HG03575 (cell line): ENCODE data around the gene SEC24B.
"Not testable (repeated sequence)": the region's sequence is repeated elsewhere in the genome, so short reads cannot be mapped to it uniquely, and the experiment has no call there.

Experiments used
- ATAC-seq: cut with Tn5 transposase; IDR thresholded peaks from one replicate; pipeline ENCODE4 v1.9.1; 2021; ENCODE audit not compliant: unreplicated experiment, insufficient number of reproducible peaks, low FRiP score; ENCODE audit errors: extremely low read depth

SEC24B gene

DNA sequence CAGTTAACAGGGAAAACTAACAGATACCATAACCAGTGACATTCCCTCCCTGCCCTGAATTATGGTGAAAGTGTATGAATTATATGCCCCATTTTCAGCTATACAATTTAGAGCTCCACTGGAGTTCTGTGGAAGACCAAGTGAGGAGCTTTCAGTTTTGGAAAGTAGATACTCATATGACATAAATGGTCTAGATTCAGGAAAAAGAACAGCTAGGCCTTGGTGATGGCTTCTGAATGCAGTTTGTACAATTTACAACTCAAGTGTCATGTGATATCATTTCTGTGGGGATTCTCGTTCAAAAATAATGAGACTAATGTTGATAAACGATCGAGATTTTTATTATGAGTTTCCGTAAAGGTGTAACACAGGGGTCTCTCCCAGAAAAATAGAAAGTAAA, 8.2 kb upstream of the SEC24B start:
- no peak for ATAC-seq

DNA sequence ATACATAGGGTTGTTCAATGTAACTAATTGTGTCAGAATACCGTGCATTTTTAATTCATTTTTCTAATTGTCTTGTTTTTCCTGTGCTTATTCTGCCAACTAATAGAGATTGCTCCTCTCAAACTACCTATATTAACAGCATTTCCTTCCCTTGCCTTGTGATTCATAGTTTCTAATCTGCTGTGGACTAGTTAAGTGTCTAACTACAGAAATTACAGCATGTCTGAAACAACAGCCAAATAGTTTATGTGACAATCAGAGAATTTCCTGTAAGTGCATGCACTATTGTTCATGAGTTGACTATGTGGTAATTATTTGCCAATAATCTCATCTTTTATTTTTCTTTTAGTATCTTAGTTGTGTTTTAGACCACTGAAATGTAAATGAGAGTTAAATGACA, 4.1 kb upstream of the SEC24B start:
- no peak for ATAC-seq

DNA sequence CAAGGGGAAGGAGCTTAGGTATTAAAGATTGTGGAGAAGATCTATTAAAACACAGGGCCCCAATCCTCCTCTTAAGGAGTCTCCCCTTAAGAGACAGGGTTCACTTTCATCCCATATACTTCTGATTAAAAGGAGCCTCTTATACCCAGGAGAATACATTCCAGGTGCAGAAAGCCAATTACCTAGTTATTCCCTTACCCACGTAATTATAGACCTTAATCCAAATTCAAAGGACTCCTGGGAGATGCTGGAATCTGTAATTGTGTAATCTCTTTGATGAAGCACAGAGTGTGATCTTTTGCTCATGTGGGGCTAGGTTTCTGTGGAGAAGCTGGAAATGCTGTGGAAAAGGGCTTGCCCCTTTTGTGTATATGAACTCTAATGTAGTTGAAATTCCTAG, 1.4 kb upstream of the SEC24B start:
- no peak for ATAC-seq

GRCh38 chr4:109432696-109433095, 919 bp upstream of the SEC24B start:
- ATAC-seq = no peak

DNA sequence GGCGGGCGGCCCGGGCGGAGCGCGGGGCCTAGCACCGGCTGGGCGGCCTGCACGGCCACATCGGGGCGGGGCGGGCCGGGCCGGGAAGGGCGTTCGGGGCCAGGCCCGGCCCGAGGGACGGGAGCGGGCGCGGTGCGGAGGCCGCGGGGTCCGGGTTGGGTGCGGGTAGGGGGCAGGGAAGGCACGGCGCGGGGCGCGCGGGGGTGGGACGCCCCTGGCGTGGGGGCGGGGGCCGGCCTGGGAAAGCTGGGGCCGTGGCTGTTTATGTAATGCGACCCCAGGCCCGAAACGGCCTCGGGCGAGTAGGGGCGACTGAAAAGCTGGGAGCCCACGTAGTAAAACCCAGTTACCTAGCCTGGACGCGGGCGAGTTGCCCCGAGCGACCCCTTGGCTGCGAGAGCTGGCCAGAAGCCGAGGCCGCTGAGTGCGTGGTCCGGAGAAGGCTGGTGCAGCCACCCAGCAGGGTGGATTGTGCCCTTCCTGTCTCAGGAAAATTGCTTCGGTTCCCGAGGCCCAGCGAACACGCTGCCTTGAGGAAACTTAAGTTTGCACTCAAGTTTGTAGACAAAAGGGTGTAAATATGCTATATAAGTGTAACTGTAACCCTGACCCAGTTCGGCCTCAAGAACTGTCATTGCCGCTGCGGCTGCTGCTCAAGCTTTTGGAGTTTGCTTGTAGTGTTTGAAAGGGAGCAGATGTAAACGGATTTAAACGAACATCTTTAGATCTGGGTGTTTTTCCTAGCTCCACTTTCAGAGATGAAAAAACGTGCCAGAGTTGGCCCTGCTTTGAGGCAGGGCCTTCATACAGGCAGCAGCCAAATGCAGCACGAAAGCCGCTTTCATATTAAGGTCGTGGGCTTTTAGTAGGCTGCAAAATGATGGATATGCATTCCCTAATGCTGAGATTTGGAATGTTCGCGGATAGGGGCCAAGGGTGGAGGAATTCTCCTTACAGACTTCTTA, 674 bp downstream of the SEC24B start:
- no peak for ATAC-seq

GRCh38 chr4:109435635-109436034, 2.0 kb downstream of the SEC24B start:
- ATAC-seq = no peak

DNA sequence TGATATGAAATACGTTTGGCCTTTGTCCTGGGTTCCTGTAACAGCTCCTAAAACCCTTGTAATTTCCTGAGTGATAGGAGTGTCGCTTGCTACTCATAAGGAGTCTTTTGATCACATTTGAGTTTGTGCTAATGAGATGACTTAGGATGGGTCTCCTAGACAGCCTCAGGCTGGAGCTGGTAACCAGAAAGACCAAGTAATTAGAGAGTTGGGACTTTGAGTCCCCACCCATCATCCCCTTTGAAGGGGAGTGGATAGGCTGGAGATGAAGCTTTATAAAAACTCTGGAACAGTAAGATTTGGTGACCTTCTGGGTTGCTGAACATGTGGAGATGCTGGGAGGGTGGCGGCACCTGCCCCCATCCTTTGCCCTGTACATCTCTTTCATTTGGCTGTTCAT, 2.9 kb downstream of the SEC24B start:
- no peak for ATAC-seq

DNA sequence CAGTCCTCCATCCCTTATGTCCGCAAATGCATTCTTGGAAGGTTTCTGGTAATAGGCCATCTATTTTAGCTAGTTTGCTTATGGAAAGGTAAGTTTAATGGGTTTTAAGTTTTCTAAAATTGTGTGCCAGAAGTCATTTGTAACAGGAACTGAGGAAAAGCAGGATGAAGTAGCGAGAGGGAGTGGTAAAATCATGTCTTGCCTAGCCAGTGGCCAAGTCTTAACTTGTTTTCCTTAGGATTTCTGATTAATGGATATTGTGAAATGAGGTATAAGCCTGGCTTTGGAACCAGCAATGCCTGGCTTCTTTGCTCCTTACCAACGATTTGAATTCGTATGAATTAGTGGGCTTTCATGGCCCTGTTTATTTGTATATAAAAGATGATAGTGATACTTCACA, 7.3 kb downstream of the SEC24B start:
- no peak for ATAC-seq

GRCh38 chr4:109441862-109442458, 8.3 kb downstream of the SEC24B start:
- no peak for ATAC-seq

- ATAC-seq = peak; percentile 46
Measured at GRCh38 chr4:109444182-109444844, 10.7 kb downstream of the SEC24B start.

- ATAC-seq = no peak
Measured at GRCh38 chr4:109447278-109447677, 13.7 kb downstream of the SEC24B start.

DNA sequence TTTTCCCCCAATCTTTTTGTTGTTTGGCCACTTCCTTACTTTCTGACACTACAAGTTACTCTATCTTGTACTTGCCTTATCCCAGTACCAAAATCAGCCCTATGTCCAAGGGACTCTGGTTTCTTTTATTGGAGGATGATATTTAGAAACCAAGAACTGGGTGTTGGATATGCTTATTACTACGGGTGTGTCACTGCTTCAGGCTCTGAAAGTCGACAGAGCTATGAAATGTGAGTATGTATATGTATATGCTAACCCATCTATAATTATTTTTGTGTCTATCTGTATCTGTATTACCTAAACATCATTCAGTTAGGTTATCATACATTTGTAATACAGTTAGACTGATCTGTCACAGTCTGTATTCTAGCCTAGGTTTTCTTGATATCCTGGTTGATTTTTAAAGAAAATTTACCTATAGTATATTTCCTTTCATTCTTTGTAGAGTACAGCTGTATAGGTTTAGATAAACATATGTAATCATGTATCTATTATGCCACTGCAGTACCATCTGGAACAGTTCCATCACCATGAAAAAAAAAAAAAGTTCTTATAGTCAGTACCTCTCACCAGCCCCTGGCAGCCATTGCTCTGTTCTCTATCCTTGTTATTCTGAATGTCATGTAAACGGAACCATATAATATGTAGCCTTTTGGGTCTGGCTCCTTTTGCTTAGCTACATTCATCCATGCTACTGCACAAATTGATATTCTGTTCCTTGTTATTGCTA, 18.1 kb downstream of the SEC24B start:
- ATAC-seq = no peak

DNA sequence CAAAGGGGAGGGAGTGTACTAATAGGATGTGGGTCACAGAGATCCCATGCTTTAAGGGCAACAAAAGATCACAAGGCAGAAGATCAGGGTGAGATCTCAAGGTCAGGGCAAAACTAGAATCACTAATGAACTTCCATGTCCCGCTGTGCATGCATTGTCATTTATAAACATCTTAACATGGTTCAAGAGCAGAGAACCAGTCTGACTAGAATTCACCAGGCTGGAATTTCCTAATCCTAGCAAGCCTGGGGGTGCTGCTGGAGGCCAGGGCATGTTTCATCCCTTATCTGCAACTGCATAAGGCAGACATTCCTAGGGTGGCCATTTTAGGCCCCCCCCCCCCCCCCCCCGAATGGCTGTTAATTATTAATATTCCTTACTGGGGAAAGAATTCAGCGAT, 19.5 kb downstream of the SEC24B start:
- ATAC-seq = not testable (repeated sequence)

GRCh38 chr4:109462297-109462696, 28.7 kb downstream of the SEC24B start:
- no peak for ATAC-seq

- ATAC-seq = no peak
Measured at GRCh38 chr4:109462802-109463201, 29.2 kb downstream of the SEC24B start.

DNA sequence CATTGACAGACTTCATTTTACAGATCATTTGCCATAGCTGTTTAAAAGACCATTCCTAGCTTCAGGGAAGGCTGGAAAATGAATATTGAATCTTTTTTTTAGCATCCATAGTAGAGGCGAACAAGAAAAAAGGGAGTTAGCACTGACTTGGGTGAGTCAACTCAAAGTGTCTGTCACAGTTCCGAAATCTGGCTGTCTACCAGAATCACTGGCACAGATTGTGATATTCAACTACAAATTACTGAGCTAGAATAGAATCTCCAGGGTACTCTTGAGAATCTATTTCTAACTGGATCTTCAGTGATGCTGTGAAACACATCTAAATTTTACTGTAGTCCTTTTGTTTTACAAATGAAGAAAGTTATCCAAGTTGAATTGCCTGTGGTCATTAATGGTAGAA, 31.5 kb downstream of the SEC24B start:
- ATAC-seq = no peak

DNA sequence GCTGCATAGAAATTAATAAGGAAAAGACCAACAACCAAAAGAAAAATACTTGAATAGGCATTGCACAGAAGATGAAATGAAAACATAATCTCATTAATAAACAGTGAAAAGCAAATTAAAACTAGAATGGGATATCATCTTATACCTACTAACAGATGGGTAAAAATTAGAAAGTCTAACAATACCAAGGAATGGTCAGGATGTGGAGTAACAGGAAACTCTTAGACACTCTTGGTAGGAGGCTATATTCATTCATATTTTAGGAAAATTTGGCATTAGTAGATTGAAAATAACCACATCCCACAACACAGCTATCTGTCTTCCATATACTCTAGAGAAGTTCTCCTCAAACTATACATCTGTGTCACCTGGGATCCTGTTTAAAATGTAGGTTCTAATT, 36.3 kb downstream of the SEC24B start:
- ATAC-seq = no peak

- ATAC-seq = no peak
Measured at GRCh38 chr4:109472343-109472761, 38.7 kb downstream of the SEC24B start.

- no peak for ATAC-seq
Measured at GRCh38 chr4:109473824-109474223, 40.2 kb downstream of the SEC24B start.
